H1 (cell line): ENCODE results near the gene COL28A1. TPM values are rescaled to one million over a fixed set of nuclear protein-coding genes. Genes with fewer than 3 reads are reported as not detected.

Experiments used
- CTCF ChIA-PET: fragments of 300-600 bp; sonication (Branson Sonifier 250); formaldehyde crosslinking; loops from one replicate; lab custom pipeline; 2021; ENCODE audit not compliant: partially characterized antibody; lab: Charles Lee
- POLR2A ChIA-PET: fragments of 300-600 bp; sonication (Branson Sonifier 250); formaldehyde crosslinking; loops from one replicate; lab custom pipeline; 2021; ENCODE audit warnings: inconsistent platforms; ENCODE audit not compliant: partially characterized antibody; lab: Charles Lee
- DNase-seq, 2 experiments: peaks; one replicate each; pipeline versions ENCODE4 v3.0.0 to v3.0.0-alpha.2; 2010 to 2022; ENCODE audit warnings: low spot score in 2 of 2, low read depth in 1 of 2, mixed read lengths in 1 of 2
- FAIRE-seq: peaks from 2 replicates; lab custom pipeline; 2011; peaks lifted over from hg19 to GRCh38; lab: Jason Lieb, UNC
- H2AFZ ChIP-seq: 2 replicates; pipeline ENCODE4 v1.8.1; 2012; ENCODE audit warnings: low read length, inconsistent platforms
- H2AK5ac ChIP-seq: 2 replicates; pipeline ENCODE4 v1.6.1; 2013; ENCODE audit warnings: low read depth, low read length
- H2BK120ac ChIP-seq: replicated peaks from 2 replicates; pipeline ENCODE3; 2013; ENCODE audit warnings: low read depth, low read length, inconsistent platforms
- H2BK12ac ChIP-seq: 2 replicates; pipeline ENCODE4 v1.6.1; 2013; ENCODE audit warnings: low read depth, low read length
- H2BK15ac ChIP-seq: 2 replicates; pipeline ENCODE4 v1.6.1; 2013; ENCODE audit warnings: low read length
- H2BK20ac ChIP-seq: 2 replicates; pipeline ENCODE4 v1.6.1; 2013; ENCODE audit warnings: low read length
- H2BK5ac ChIP-seq: 2 replicates; pipeline ENCODE4 v1.6.1; 2013; ENCODE audit warnings: low read depth, low read length
- H3K14ac ChIP-seq: 2 replicates; pipeline ENCODE4 v1.6.1; 2013; ENCODE audit warnings: inconsistent platforms; ENCODE audit not compliant: insufficient read length
- H3K18ac ChIP-seq: 2 replicates; pipeline ENCODE4 v1.6.1; 2013; ENCODE audit warnings: low read length; ENCODE audit errors: extremely low read depth
- H3K23ac ChIP-seq: 2 replicates; pipeline ENCODE4 v1.6.1; 2013; ENCODE audit warnings: inconsistent platforms; ENCODE audit not compliant: insufficient read length
- H3K23me2 ChIP-seq: 2 replicates; pipeline ENCODE4 v1.6.1; 2013; ENCODE audit warnings: low read depth, low read length
- H3K27ac ChIP-seq: 2 replicates; pipeline ENCODE4 v1.6.1; 2011; ENCODE audit warnings: low read depth, low read length, inconsistent platforms
- H3K27me3 ChIP-seq, 4 experiments: replicated peaks in 1 of 4; 1 replicate in 1 of 4; 2 replicates in 3 of 4; pipeline versions ENCODE4 v1.6.1 to v1.8.1; 2011 to 2013; ENCODE audit warnings: low read length in 3 of 4, mild to moderate bottlenecking in 3 of 4, inconsistent platforms in 2 of 4, mixed read lengths in 2 of 4, moderate library complexity in 1 of 4; ENCODE audit not compliant: control insufficient read depth in 3 of 4, insufficient read depth in 3 of 4; ENCODE audit errors: extremely low read depth in 1 of 4
- H3K36me3 ChIP-seq, 4 experiments: 2 replicates each; pipeline versions ENCODE4 v1.6.1 to v1.8.1; 2011 to 2013; ENCODE audit warnings: mild to moderate bottlenecking in 4 of 4, low read length in 3 of 4, moderate library complexity in 2 of 4, control low read depth in 1 of 4, inconsistent platforms in 1 of 4; ENCODE audit not compliant: insufficient read depth in 4 of 4, control insufficient read depth in 2 of 4
- H3K4ac ChIP-seq: replicated peaks from 2 replicates; pipeline ENCODE3; 2013; ENCODE audit warnings: low read length, low read depth, mixed read lengths, inconsistent platforms; ENCODE audit not compliant: insufficient read length
- H3K4me1 ChIP-seq, 4 experiments: replicated peaks in 1 of 4; 1 replicate in 1 of 4; 2 replicates in 3 of 4; pipeline versions ENCODE4 v1.6.1 to v1.8.1; 2011 to 2013; ENCODE audit warnings: low read length in 3 of 4, inconsistent platforms in 2 of 4, mixed read lengths in 1 of 4; ENCODE audit not compliant: insufficient read depth in 4 of 4, control insufficient read depth in 3 of 4
- H3K4me2 ChIP-seq, 2 experiments: 2 replicates each; pipeline versions ENCODE4 v1.6.1 to v1.8.1; 2011 to 2013; ENCODE audit warnings: low read depth in 2 of 2, low read length in 2 of 2, control low read depth in 1 of 2, inconsistent platforms in 1 of 2, mild to moderate bottlenecking in 1 of 2; ENCODE audit not compliant: insufficient read depth in 1 of 2
- H3K4me3 ChIP-seq, 4 experiments: fragments of 200-600, 300-600 bp in 1 of 4; sonication (generic), shearing (Covaris generic), sonication (Bioruptor Twin) in 1 of 4; 2 replicates each; pipeline versions ENCODE4 v1.5.1 to v1.8.1; 2011 to 2016; ENCODE audit warnings: low read length in 4 of 4, low read depth in 3 of 4, control low read depth in 2 of 4, inconsistent platforms in 2 of 4, mild to moderate bottlenecking in 2 of 4, mixed read lengths in 1 of 4, moderate library complexity in 1 of 4; ENCODE audit not compliant: insufficient read depth in 2 of 4; ENCODE audit errors: extremely low read depth in 1 of 4
- H3K56ac ChIP-seq: replicated peaks from 2 replicates; pipeline ENCODE3; 2013; ENCODE audit warnings: low read depth, mild to moderate bottlenecking, mixed read lengths, low read length, inconsistent platforms; ENCODE audit not compliant: insufficient read length
- H3K79me1 ChIP-seq: 2 replicates; pipeline ENCODE4 v1.6.1; 2013; ENCODE audit warnings: low read depth, low read length, control low read depth
- H3K79me2 ChIP-seq, 2 experiments: 2 replicates each; pipeline versions ENCODE4 v1.6.1 to v1.8.1; 2012 to 2013; ENCODE audit warnings: low read length in 2 of 2, mild to moderate bottlenecking in 2 of 2, inconsistent platforms in 1 of 2; ENCODE audit not compliant: insufficient read depth in 2 of 2, control insufficient read depth in 1 of 2
- H3K9ac ChIP-seq, 4 experiments: replicated peaks in 1 of 4; 1 replicate in 1 of 4; 2 replicates in 3 of 4; pipeline versions ENCODE4 v1.6.1 to v1.8.1; 2011 to 2013; ENCODE audit warnings: low read depth in 3 of 4, low read length in 3 of 4, control low read depth in 2 of 4, mild to moderate bottlenecking in 2 of 4, moderate library complexity in 2 of 4, inconsistent platforms in 1 of 4; ENCODE audit errors: extremely low read depth in 1 of 4
- H3K9me3 ChIP-seq, 2 experiments: 2 replicates each; pipeline versions ENCODE4 v1.6.1 to v1.8.1; 2012 to 2013; ENCODE audit warnings: mild to moderate bottlenecking in 2 of 2, moderate library complexity in 2 of 2, control low read depth in 1 of 2, inconsistent platforms in 1 of 2, low read depth in 1 of 2, low read length in 1 of 2, mixed read lengths in 1 of 2; ENCODE audit not compliant: insufficient read depth in 2 of 2
- H4K20me1 ChIP-seq, 2 experiments: replicated peaks in 1 of 2; 2 replicates each; pipeline versions ENCODE3 to v1.8.1; 2011 to 2013; ENCODE audit warnings: inconsistent platforms in 2 of 2, low read length in 2 of 2, mild to moderate bottlenecking in 1 of 2; ENCODE audit not compliant: insufficient read depth in 2 of 2, control insufficient read depth in 1 of 2
- H4K5ac ChIP-seq: 2 replicates; pipeline ENCODE4 v1.6.1; 2013; ENCODE audit warnings: low read length, low read depth, mixed read lengths, inconsistent platforms; ENCODE audit not compliant: insufficient read length
- H4K8ac ChIP-seq: 2 replicates; pipeline ENCODE4 v1.8.0; 2013; ENCODE audit warnings: mild to moderate bottlenecking, moderate library complexity, low read length, inconsistent platforms; ENCODE audit not compliant: insufficient read depth; ENCODE audit errors: extremely low read depth
- H4K91ac ChIP-seq: replicated peaks from 2 replicates; pipeline ENCODE3; 2013; ENCODE audit warnings: low read length, mixed read lengths, inconsistent platforms; ENCODE audit not compliant: insufficient read length
- BCL11A ChIP-seq, 2 experiments: IDR thresholded peaks; one replicate each; pipeline ENCODE4 v1.6.1; 2011; ENCODE audit warnings: low read depth in 2 of 2, low read length in 2 of 2, mild to moderate bottlenecking in 2 of 2
- CHD2 ChIP-seq: IDR thresholded peaks from 2 replicates; pipeline ENCODE4 v1.6.1; 2012; ENCODE audit warnings: low read length, improper control_type of control experiment
- JUN ChIP-seq: IDR thresholded peaks from 2 replicates; pipeline ENCODE4 v1.6.1; 2011; ENCODE audit warnings: low read depth, mild to moderate bottlenecking, improper control_type of control experiment, low read length
- SIX5 ChIP-seq: IDR thresholded peaks from 2 replicates; pipeline ENCODE4 v1.6.1; 2011; ENCODE audit warnings: mild to moderate bottlenecking, low read depth, low read length
- TAF7 ChIP-seq: optimal IDR thresholded peaks from 2 replicates; pipeline ENCODE3; 2011; ENCODE audit warnings: low read depth, mild to moderate bottlenecking, inconsistent platforms, low read length, moderate library complexity, borderline replicate concordance
- WGBS, 2 experiments: shearing (Covaris generic) in 1 of 2; methylation state at CpG; one replicate each; pipeline versions ENCODE4 v1.1.6 to v1.1.7; 2013 to 2015; ENCODE audit warnings: low lambda C conversion rate in 2 of 2, mixed read lengths in 2 of 2, inconsistent platforms in 1 of 2, low coverage in 1 of 2, missing lambda C conversion rate in 1 of 2; ENCODE audit not compliant: insufficient replicate concordance in 2 of 2, insufficient coverage in 1 of 2, insufficient read length in 1 of 2; ENCODE audit errors: extremely low coverage in 1 of 2, missing lambda C conversion rate in 1 of 2; 5-methylcytosine and 5-hydroxymethylcytosine counted together
- polyA plus RNA-seq, 7 experiments: library from polyadenylated mRNA; depleted of rRNA in 3 of 7; stranded (reverse) in 5 of 7; unstranded in 2 of 7; fragments of >200 nt in 5 of 7; fragments of 200-250 nt in 2 of 7; gene quantifications; 1 replicate in 5 of 7; 2 replicates in 1 of 7; 4 replicates in 1 of 7; pipeline versions ENCODE4 v1.2.1 to v1.2.3, GENCODE V29; 2011 to 2013; ENCODE audit warnings: missing spikeins in 2 of 7, mixed read lengths in 2 of 7
- total RNA-seq: library from RNA; stranded (reverse); fragmentation: NEBNext Ultra II Directional; extraction: Animal tissue kit (Norgen Biotek cat#: 25700); gene quantifications from 2 replicates; pipeline ENCODE4 v1.2.1, GENCODE V29; 2021

The COL28A1 gene
- total and polyA plus RNA-seq, 2 of the 8 experiments (the other 6 are each of a cell fraction or from before 2014, with no cell fraction given), result 0.22 to 0.38 TPM

DNA sequence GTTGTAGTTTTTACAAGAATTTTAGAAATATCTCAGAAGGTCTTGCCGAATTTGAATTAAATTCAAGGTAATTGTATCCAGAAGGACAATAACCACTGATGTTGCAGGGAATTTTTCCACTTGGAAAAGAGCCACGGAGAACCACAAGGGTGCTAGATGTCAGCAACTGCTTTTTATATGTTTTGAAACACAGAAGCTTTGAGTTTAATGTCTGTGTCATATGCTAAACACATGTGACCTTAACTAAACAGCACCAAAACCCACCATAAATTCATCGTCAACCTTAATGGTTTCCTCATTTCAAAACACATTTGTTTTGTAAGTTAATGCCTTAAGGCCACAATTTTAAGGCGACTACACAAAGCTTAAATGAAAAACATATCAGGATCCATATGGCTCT, 106.9 kb downstream of the COL28A1 start:
- CTCF ChIA-PET, result interaction anchor here (0.8 to 0.9 kb wide), 2 partner anchors 75 to 326 kb away, joined by 3 read pairs; no protein-coding TSS in a partner anchor
- no peak overlapping the region for H3K27ac ChIP-seq
- no peaks in the 10 kb centered on the region for H3K79me2 ChIP-seq
- FAIRE-seq (no peak), DNase-seq (no peak)
- no peak overlapping the region for H3K4ac ChIP-seq
- peaks cover 0 to 4% (median 0%) of the 10 kb centered on the region in 4 experiments; a peak in 1 of 7 replicates for H3K4me1 ChIP-seq
- H2BK12ac ChIP-seq, result no peak overlapping the region
- no peak overlapping the region for H2BK5ac ChIP-seq
- no peak overlapping the region for H4K91ac ChIP-seq
- POLR2A ChIA-PET, result no interaction called here
- no peak overlapping the region for H4K5ac ChIP-seq
- WGBS, 2 experiments, result 92% methylated on average over 4 of the region's 4 CpGs; no CpG with 5 or more reads in 1 of the 2 experiments
- H3K56ac ChIP-seq, result no peak overlapping the region
- no peak overlapping the region for H2AFZ ChIP-seq
- H2BK15ac ChIP-seq, result no peak overlapping the region
- no peak overlapping the region for H2BK120ac ChIP-seq
- H4K20me1 ChIP-seq, result no peaks in the 10 kb centered on the region
- H3K4me2 ChIP-seq, result no peak overlapping the region
- no peak overlapping the region for H3K23ac ChIP-seq
- no peaks in the 10 kb centered on the region for H3K79me1 ChIP-seq
- TF ChIP-seq SIX5, result no peak
- TF ChIP-seq CHD2, result no peak
- TF ChIP-seq BCL11A (IDR thresholded peaks at IDR 0.05; ENCODE audit: low read depth in 2 of 2, low read length in 2 of 2), result no peak
- TF ChIP-seq TAF7, result no peak
- no peak for TF ChIP-seq JUN
- H3K18ac ChIP-seq, result no peak overlapping the region
- no peak overlapping the region for H3K14ac ChIP-seq
- H3K27me3 ChIP-seq, result no peaks in the 10 kb centered on the region
- H3K4me3 ChIP-seq, result no peak overlapping the region
- no peaks in the 10 kb centered on the region for H3K36me3 ChIP-seq
- no peak overlapping the region for H3K9ac ChIP-seq
- H2BK20ac ChIP-seq, result no peak overlapping the region
- H2AK5ac ChIP-seq, result no peak overlapping the region
- no peak overlapping the region for H4K8ac ChIP-seq
- H3K9me3 ChIP-seq, result no peaks in the 10 kb centered on the region
- no peaks in the 10 kb centered on the region for H3K23me2 ChIP-seq
